ENCODE results near the gene EMILIN3.

Gene EMILIN3

GRCh38 chr20:41364236-41364855 is 2.3 kb downstream of the EMILIN3 start:
- DNase-seq (ENCODE audit: low read depth in 3 of 3) = no peak

GRCh38 chr20:41363601-41364000 is 3.0 kb downstream of the EMILIN3 start:
- DNase-seq (ENCODE audit: low read depth in 3 of 3) = no peak

- no peak for DNase-seq (ENCODE audit: low read depth in 3 of 3)
Observed at GRCh38 chr20:41362748-41363140, 3.9 kb downstream of the EMILIN3 start.

- no peak for DNase-seq (ENCODE audit: low read depth in 3 of 3)
Observed at GRCh38 chr20:41361757-41362747, 4.6 kb downstream of the EMILIN3 start.

- DNase-seq (ENCODE audit: low read depth in 3 of 3) = no peak
Observed at GRCh38 chr20:41360831-41361756, 5.5 kb downstream of the EMILIN3 start.

GRCh38 chr20:41359541-41360011 is 7.0 kb downstream of the EMILIN3 start:
- no peak for DNase-seq (ENCODE audit: low read depth in 3 of 3)

- DNase-seq (ENCODE audit: low read depth in 3 of 3) = no peak
Observed at GRCh38 chr20:41358717-41359116, 7.9 kb downstream of the EMILIN3 start.

GRCh38 chr20:41358230-41358629 is 8.4 kb downstream of the EMILIN3 start:
- no peak for DNase-seq (ENCODE audit: low read depth in 3 of 3)

- DNase-seq (ENCODE audit: low read depth in 3 of 3) = no peak
Observed at GRCh38 chr20:41357424-41358163, 9.0 kb downstream of the EMILIN3 start.

- no peak for DNase-seq (ENCODE audit: low read depth in 3 of 3)
Observed at GRCh38 chr20:41356951-41357350, 9.7 kb downstream of the EMILIN3 start.

- DNase-seq (ENCODE audit: low read depth in 3 of 3) = no peak
Observed at GRCh38 chr20:41355598-41356203, 10.9 kb downstream of the EMILIN3 start.

GRCh38 chr20:41355192-41355591 is 11.4 kb downstream of the EMILIN3 start:
- DNase-seq (ENCODE audit: low read depth in 3 of 3) = no peak

GRCh38 chr20:41353530-41353929 is 13.1 kb downstream of the EMILIN3 start:
- DNase-seq (ENCODE audit: low read depth in 3 of 3) = no peak

GRCh38 chr20:41352666-41353065 is 14.0 kb downstream of the EMILIN3 start:
- no peak for DNase-seq (ENCODE audit: low read depth in 3 of 3)

- no peak for DNase-seq (ENCODE audit: low read depth in 3 of 3)
Observed at GRCh38 chr20:41352106-41352505, 14.5 kb downstream of the EMILIN3 start.

GRCh38 chr20:41350408-41350962 is 16.1 kb downstream of the EMILIN3 start:
- no peak for DNase-seq (ENCODE audit: low read depth in 3 of 3)

- no peak for DNase-seq (ENCODE audit: low read depth in 3 of 3)
Observed at GRCh38 chr20:41349943-41350342, 16.7 kb downstream of the EMILIN3 start.

- no peak for DNase-seq (ENCODE audit: low read depth in 3 of 3)
Observed at GRCh38 chr20:41349266-41349665, 17.4 kb downstream of the EMILIN3 start.

- DNase-seq (ENCODE audit: low read depth in 3 of 3) = no peak
Observed at GRCh38 chr20:41348430-41349172, 18.0 kb downstream of the EMILIN3 start.
